ENCODE data around the gene PRSS22.

PRSS22 gene, protein sequence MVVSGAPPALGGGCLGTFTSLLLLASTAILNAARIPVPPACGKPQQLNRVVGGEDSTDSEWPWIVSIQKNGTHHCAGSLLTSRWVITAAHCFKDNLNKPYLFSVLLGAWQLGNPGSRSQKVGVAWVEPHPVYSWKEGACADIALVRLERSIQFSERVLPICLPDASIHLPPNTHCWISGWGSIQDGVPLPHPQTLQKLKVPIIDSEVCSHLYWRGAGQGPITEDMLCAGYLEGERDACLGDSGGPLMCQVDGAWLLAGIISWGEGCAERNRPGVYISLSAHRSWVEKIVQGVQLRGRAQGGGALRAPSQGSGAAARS

DNA sequence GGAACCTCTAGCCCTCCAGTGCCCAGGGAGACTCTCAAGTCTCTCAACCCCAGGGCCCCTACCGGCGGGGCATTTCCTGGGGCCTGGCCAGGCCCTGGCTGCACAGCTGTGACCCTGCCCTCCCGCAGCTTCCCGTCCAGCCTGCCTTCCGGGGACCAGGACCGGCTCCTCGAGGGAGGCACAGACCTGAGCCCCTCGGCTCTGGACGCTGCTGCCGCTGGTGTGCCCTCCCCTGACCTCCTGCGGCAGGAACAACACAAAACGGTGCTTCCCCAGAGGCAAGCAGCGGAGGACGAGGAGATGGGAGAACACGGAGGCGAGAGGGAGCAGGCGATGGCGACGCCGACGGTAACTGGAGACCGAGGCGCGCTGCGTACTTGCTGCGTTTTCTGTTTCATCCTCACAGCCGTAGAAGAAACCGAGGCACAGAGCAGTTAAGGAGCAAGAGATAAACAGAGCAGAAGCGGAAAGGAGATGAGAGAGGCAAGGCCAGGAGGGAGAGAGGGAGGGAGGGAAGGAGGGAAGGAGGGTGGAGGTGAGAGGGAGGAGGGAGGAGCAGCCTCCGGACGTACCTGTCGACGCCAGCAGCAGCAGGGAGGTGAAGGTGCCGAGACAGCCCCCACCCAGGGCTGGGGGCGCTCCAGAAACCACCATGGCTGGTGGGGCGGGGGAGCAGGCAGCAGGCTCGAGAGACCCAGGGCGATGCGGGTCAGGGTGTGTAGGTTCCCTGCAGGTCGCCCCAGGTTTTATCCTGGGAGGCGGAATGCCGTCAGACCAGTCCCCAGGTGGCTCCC is at the start of gene PRSS22:
Gene PRSS22, minus strand, starts transcription at position 720 of the 794 bp plus-strand sequence. Its CDS starts 66 bp downstream, at position 654.
- DNase-seq, result peak in 1 of 2 experiments; percentile 35

DNA sequence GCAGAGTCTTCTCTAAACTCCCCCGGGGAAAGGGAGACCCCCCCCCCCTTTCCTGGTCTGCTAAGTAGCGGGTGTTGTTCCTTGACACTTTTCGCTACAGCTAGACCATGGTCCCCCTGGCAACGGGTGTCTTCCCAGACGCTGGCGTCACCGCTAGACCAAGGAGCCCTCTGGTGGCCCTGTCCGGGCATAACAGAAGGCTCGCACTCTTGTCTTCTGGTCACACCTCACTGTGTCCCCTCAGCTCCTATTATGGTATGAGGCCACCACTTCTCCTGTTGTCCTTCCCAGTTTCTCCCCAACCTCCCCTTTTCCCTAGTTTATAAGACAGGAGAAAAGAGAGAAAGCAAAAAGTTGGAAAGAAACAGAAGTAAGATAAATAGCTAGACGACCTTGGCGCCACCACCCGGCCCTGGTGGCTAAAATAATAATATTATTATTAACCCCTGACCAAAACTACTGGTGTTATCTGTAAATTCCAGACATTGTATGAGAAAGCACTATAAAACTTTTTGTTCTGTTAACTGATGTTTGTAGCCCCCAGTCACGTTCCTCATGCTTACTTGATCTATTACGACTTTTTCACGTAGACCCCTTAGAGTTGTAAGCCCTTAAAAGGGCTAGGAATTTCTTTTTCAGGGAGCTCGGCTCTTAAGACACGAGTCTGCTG is 49.2 kb upstream of the PRSS22 start:
- peak in 1 of 2 experiments; percentile 27 for DNase-seq

DNA sequence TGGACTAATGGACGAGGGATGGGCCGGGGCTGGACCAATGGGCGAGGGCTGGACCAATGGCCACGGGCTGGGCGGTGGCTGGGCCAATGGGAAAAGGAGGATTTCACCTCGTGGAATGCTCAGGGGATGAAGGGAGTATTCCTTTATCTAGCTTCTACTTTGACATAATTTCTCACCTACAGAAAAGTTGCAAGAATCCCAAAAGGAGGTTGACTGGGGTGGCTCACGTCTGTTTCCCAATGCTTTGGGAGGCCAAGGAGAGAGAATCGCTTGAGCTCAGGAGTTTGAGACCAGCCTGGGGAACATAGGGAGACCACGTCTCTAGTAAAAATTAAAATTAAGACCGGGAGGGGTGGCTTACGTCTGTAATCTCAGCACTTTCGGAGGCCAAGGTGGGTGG is 48.0 kb upstream of the PRSS22 start:
- DNase-seq, result no peak

DNA sequence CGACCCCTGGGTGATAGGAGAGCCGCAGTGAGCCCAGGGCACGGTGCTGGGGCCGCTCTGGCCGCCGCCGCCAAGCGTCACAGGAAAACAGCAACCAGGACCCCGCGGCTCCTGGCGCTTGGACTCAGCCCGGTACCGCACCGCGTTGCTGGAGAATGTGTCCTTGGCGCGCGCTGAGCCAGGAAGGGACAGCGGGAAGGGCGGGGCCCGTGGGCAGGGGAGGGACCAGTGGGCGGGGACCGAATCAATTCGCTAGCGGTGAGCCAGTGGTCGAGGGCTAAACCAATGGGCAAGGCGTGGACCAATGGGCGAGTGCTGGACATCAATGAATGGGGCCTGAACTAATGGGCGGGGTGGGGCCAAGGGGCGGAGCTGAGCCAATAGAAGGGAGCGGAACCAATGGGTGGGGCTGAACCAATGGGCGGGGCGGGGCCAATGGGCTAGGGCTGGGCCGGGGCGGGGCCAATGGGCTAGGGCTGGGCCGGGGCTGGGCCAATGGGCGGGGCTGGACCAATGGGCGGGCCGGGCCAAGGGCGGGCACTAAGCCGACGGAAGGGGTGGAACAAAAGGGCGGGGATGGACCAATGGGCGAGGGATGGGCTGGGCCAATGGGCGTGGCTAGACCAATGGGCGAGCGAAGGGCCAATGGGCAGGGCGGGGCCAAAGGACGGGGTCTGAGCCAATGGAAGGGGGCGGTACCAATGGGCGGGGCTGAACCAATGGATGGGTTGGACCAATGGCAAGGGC is 47.4 kb upstream of the PRSS22 start:
- DNase-seq, result peak; percentile 95 to 99

DNA sequence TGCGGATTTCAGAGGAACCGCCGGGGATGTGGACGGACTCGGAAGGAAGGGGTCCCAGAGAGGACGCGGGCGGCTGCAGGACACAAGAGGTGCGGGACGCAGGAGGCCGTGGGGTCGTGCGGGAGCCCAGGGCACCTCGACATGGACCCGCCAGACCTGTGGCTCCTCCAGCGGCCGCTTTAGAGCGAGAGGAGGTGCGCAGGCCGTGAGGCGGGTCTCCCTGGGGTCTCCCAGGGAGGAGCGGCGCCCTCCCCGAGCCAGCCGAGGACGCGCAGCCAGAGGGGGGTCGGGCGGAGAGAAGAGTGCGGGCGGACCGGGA is 46.9 kb upstream of the PRSS22 start:
- DNase-seq, result no peak

DNA sequence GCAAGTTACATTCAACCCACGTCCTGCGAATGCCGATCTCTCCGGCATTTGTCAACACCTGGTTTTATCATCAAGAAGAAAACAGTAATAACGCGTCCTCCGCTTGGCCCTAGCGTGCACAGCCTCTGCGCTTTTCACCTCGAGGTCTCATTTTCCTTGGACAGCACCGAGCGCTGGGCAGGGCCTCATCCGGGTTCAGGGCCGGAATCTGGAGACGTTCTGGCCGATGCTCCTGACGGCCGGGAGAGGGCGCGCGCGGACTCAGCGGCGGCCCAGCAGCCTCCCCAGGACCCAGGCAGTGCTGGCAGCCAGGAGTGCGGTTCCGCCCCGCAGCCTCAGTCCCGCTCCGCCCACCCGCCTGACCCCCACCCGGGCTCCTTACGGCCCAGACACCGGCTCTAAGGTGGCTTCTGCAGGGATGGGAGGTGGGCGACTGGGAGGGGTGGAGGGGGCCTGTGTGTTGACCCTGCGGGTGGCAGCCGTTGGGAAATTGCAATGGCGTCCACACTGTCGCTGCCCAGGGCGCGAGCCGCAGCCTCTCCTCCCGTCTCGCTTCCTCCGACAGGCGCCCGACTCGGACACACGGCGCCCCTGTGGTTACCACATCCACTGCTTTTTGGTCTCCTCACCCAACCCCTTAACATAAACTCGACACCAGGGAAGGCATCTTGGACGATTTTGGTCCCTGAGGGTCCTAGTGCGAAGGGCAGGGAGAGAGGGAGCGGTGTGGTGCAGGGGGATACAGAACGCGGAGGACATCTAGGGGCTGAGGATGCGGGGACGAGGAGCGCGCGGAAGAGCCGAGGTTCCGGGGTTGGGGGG is 46.3 kb upstream of the PRSS22 start:
- DNase-seq, result peak in 1 of 2 experiments; percentile 77

DNA sequence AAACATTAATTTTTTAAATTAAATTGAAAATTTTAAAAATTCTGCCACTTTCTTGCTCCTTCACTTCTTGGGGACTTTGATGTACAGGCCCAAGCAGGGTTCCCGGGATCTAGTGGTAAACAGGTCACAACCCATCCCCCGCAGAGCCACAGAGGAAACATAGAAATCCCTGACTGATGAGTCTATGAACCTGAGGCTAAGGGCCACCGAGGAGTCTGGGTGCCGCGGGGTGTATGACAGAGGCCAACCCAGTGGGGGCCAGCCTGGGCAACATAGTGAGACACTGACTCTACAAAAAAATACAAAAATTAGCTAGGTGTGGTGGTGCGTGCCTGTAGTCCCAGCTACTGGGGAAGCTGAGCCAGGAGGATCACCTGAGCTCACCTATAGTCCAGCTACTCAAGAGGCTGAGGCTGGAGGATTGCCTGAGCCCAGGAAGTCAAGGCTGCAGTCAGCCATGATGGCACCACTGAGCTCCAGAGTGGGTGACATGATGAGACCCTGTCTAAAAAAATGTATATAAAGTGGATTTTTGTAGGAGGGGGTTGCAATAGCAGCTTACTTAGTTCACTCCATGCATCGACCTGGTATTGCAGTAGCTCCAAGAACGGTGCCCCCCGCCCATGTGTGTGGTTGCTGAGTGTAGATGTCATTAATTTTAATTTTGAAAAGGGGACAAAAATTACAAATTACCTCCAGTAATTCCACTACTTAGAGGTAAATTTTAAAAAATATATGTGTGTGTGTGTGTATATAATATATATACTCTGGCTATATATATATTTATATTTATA is 44.6 kb upstream of the PRSS22 start:
- no peak for DNase-seq

DNA sequence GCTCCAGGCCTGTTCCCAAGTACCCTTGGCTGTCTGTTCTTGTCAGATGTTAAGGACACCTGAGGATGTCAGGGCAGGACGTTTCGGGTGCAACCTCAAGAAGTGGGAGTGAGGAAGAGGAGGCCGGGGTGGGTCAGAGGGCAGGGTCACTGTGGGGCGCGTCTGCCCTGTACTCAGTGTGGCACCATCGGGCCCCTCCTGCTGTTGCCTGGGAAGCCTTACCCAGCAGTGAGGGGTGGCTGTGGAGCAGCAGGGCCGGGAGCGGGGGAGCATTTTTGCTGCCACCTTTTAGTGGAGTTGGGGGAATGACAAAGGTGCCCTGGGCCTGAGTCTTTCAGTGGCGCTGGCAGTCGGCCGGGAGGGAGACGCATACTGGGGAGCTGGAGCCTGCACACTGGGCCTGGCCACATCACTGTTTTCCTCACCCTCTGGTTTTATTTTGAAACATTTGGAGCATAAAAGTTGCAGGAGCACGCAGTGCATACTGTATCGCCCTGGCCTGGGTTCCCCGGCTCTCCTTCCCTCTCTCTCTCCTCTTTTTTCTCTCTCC is 42.6 kb upstream of the PRSS22 start:
- no peak for DNase-seq

DNA sequence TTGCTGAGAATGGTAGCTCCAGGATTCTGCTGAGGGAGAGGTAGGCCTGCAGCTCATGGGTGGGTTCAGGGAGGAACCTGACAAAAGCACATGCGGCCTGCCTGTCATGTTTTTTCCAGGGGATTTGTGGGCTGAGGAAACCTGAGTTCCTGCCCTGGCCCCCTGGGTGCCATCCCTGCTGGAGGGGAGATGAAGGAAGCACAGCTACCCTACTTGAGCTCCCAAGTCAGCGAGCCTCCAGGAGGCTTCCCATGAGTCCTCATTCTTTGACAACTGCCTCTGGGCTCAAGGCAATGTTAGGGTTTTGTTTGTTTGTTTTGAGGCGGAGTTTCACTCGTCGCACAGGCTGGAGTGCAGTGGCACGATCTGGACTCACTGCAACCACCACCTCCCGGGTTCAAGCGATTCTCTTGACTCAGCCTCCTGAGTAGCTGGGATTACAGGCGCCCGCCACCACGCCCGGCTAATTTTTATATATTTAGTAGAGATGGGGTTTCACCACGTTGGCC is 41.6 kb upstream of the PRSS22 start:
- no peak for DNase-seq

DNA sequence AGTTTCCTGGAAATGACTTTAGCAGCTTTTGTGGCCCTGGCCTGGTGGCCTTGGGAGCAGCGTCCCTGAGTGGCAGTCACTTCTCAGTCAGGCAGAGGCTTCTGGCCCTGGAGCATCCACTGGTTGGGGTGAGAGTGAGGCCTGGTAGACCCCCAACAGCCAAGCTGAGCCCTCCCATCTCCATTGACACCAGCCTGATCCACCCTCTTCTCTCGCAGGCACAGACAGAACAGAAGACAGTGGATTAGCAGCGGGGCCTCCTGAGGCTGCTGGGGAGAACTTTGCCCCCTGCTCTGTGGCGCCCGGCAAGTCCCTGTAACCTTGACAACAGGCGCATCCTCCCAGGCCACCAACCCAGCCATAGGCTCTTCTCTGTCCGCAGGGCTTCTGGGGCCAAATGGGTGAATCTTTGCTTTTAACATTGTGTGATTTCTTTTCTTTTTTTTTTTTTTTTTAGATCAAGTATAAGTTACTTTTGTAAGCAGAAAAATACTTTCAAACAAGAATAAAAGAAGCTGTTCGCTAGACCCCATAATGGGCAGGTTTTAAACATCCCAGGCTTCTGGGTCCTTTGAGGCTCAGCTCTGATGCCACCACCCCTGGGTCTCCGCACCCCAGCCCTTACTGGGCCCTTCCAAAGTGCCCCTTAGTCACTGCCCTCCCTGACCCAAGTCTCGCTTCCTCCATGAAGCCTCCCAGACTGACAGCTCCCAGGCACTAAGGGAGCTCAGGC is 41.0 kb upstream of the PRSS22 start:
- DNase-seq, result peak in 1 of 2 experiments; percentile 22

DNA sequence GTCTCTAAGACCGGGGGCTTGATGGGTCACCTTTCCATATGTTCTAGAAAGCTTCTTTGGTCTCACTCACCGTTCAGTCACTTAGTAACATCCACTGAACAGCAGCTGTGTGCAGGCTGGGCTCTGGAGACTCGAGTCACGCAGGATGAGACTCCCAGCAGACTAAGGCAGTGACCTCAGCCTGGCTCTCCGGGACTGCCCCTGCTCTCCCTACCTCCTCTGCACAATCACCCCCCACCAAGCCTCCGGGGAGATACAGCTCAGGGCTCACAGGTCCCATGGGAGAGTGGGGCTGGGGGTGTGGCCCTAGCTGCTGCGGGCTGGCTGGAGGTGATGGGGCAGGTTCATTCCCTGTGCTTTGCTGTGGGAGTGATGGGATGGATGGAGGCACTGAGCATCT is 39.1 kb upstream of the PRSS22 start:
- no peak for DNase-seq

DNA sequence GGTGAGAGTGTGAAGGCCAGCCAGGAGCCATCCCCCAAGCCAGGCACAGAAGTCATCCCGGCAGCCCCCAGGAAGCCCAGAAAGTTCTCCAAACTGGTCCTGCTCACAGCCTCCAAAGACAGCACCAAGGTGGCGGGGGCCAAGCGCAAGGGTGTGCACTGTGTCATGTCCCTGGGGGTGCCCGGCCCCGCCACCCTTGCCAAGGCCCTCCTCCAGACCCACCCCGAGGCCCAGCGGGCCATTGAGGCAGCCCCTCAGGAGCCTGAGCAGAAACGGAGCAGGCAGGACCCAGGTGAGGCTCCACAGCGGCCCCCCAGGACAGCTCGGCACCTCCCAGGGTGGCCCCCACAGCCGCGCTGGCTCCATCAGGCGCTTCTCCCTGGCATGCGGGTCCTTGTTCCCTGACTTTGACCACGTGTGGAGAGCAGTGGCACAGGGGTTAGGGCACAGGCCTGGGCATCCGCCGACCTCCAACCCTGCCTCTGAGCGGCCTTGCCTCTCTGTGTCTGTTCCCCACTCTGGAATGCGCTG is 38.6 kb upstream of the PRSS22 start:
- DNase-seq, result no peak

DNA sequence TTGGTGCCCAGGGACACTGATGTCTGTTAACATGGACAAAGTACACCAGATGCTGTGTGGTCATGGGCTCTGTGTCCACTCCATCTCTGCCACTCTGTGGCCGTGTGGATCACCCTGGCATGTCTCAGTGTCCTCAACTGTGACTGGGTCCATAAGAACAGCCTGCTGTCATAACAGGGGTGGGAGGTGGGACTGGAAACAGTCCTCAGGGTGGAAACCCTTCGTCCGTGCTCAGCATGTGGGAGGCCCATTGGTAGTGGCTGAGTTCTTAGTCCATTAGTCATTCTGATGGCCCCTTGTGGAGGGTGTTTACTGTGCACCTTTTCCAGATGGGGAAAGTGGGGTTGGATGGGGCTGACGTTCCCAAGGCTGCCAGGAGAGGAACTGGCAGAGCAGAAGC is 37.8 kb upstream of the PRSS22 start:
- no peak for DNase-seq

DNA sequence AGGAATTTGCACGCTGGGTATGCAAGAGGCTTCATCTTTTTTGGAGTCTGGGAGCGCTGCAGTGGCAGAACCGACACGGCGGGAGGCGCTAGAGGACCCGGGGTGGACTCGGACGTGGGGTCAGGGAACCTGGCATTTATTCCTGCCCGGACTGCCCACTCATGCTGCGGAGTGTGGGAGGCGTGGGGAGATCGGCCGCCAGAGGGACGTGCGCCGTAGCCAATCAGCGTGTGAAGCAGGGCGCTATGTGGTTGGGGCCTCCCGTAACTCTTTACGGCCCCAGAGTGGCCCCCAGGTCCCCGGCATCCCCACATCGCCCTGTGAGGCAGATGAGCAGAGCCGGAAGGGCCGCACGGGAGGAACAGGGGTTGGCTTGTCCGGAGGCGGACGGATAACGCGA is 36.3 kb upstream of the PRSS22 start:
- DNase-seq, result no peak

DNA sequence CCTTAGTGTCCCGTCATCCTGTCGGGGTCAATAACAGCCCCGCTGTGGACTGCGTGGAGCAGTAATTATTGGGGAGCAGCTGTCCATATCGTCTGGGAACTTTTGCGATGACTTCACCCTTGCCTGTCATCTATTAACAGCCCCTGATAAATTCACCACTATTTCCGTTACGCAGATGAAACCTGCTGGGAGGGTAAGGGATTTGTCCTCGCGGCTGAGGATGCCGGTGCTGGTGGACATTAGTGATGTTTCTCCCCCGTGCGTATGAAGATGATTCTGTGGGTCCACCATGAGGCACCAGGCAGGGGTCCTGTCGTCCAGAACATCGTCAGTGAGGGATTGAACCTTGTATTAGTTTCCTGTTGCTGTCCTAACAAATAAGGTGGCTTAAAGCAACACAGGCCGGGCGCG is 26.1 kb upstream of the PRSS22 start:
- DNase-seq, result no peak

DNA sequence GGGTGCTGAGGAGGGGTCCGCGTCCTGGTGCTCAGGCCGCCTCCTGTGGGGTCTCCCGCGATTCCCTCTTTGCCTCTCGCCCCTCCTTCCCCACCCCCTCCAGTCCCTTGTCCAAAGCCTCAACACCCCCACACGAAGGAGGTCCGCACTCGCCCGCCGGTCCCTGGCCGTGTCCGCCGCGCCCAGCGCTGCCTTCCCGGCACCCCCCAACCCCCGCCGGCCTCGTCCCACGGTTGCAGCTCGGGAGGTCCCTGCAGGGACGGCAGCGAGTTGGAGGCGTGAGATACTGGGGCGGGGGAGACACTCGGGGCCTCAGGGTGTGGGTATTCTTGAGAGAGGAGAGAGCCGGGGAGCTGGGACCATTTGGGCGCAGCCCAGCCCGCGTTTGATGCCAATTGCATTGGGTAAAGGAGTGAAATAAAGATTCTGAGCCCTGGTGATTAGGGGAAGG is 25.5 kb upstream of the PRSS22 start:
- DNase-seq, result peak in 1 of 2 experiments; percentile 29

DNA sequence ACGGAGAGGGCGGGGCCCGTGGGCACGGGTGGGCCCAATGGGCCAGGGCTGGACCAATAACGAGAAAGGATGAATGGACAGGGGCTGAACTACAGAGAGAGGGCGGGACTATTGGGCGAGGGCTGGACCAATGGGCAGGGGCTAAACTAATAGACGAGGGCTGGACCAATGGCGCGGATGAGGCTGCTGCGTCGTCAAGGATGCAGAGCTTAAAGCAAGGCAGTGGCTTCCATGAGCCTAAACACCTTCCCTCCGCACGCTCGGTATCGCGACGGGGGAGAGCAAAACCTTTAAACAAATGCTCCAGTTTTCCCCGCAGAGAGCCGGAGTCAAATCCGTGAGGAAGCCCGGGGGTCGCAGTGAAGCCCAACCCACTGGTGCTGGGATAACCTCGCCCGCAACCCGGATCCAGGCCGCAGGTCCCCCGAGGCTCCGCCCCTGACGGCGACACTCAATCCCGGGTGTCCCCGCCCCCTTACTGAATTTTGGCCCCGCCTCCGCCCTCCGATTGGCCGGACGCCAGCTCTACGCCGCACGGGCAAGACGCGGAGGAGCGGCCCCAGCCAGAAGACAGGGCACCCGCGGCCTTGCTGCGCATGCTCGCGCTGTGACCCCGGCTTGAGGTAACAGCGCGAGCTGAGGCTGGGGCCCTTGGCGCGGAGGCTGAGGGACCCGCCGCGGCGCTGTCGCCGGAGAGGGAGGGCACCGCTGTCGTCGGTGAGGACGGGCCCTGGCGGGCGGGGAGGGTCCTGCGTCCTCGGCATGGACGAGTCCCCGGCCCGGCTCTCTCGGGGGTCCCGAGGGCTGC is 24.9 kb upstream of the PRSS22 start, which contains the start of gene FLYWCH2:
Gene FLYWCH2, plus strand, starts transcription at position 566 of the 808 bp plus-strand sequence. CDS start 13,235 bp downstream, outside the sequence.
- peak; percentile 94 to 96 for DNase-seq
